Right lobe of liver (tissue), 6 donors: ENCODE results near the gene HOXA3. TPM values are rescaled to one million over a fixed set of nuclear protein-coding genes. Genes with fewer than 3 reads are reported as not detected.

Experiments
- ATAC-seq, 4 donors: fragments of 200-7000 bp; cut with Tn5 transposase; one replicate each; pipeline ENCODE4 v1.9.1; 2020; ENCODE audit warnings: mild to moderate bottlenecking in 4 of 4, moderate library complexity in 4 of 4
- DNase-seq, 3 donors: peaks; one replicate each; pipeline ENCODE4 v3.0.0-alpha.2; 2020
- H3K27ac ChIP-seq, 3 donors: fragments of 200-600 bp; one replicate each; pipeline ENCODE4 v1.8.0; 2022
- H3K27me3 ChIP-seq, 2 donors: fragments of 200-600 bp; one replicate each; pipeline ENCODE4 v1.8.0; 2022
- H3K36me3 ChIP-seq, 4 donors: fragments of 200-600 bp; sonication (generic) in 1 of 4; one replicate each; pipeline versions ENCODE4 v1.5.1 to v1.8.0; 2017 to 2022; ENCODE audit warnings: control low read depth in 1 of 4
- H3K4me1 ChIP-seq, 4 donors: fragments of 200-600 bp; sonication (generic) in 1 of 4; one replicate each; pipeline versions ENCODE4 v1.5.1 to v1.8.0; 2017 to 2022; ENCODE audit warnings: control low read depth in 1 of 4
- H3K4me3 ChIP-seq, 3 donors: fragments of 200-600 bp; one replicate each; pipeline ENCODE4 v1.8.0; 2022
- H3K9me3 ChIP-seq, 4 donors: fragments of 200-600 bp; sonication (generic) in 1 of 4; one replicate each; pipeline versions ENCODE4 v1.5.1 to v1.8.0; 2017 to 2022; ENCODE audit warnings: control low read depth in 1 of 4
- CTCF ChIP-seq, 4 donors: fragments of 200-600 bp in 3 of 4; fragments of 450-650 bp in 1 of 4; IDR thresholded peaks; one replicate each; pipeline versions ENCODE4 v1.5.1 to v1.8.0; 2016 to 2022; ENCODE audit warnings: antibody characterized with exemption in 4 of 4, mild to moderate bottlenecking in 2 of 4
- POLR2A ChIP-seq: fragments of 450-650 bp; IDR thresholded peaks from one replicate; pipeline ENCODE4 v1.6.1; 2017; ENCODE audit warnings: antibody characterized with exemption, mild to moderate bottlenecking
- whole genome bisulfite sequencing: methylation state at CpG from one replicate; pipeline ENCODE4 v1.1.6; 2018; ENCODE audit warnings: low coverage, low lambda C conversion rate; ENCODE audit not compliant: insufficient coverage; ENCODE audit errors: missing lambda C conversion rate; 5-methylcytosine and 5-hydroxymethylcytosine counted together
- intact Hi-C, 2 donors: fragments of 100-400 bp; cut with DNase I; formaldehyde crosslinking; loops; one replicate each; pipeline versions ENCODE4 v1.11.2 to v1.14.1; 2022
- total RNA-seq, 6 experiments: library from RNA; depleted of rRNA in 2 of 6; stranded (reverse); fragments of >200 nt in 2 of 6; fragmentation: NEBNext Ultra II Directional in 3 of 6; extraction: Animal tissue kit (Norgen Biotek cat#: 25700) in 3 of 6; gene quantifications; one replicate each; pipeline versions ENCODE4 v1.1.0 to v1.2.4, GENCODE V29; 2016 to 2023
- donor health status: DM: no; HTN: yes; CAD: no.
- donor health status: DM: no; HTN: no; CAD: no.
- donor health status: DM: no; HTN: no; CAD: no.
- donor health status: DM: no; HTN: yes; CAD: no.
- donor health status: DM: no; HTN: yes; CAD: no.

HOXA3 gene
- total RNA-seq, 6 experiments from 2014 or later = 0.17 to 0.26 (median 0.25) TPM; not detected in 2

- no peak overlapping the region for H3K27ac ChIP-seq
- ATAC-seq (no peak), DNase-seq (peak in 1 of 3 donors; percentile 54)
- H3K9me3 ChIP-seq = no peaks in the 10 kb centered on the region
- 6% methylated on average over 35 of the region's 50 CpGs for WGBS
- intact Hi-C loops = loop anchor here in 1 of 2 donors (10.0 kb wide), 1 partner anchor 72 kb away; the partner anchor contains the start of gene HOXA1
- no peaks in the 10 kb centered on the region for H3K4me1 ChIP-seq
- H3K36me3 ChIP-seq = no peaks in the 10 kb centered on the region
- no peak overlapping the region for H3K4me3 ChIP-seq
- H3K27me3 ChIP-seq = peaks cover 35 to 85% of the 10 kb centered on the region in 2 donors
- TF ChIP-seq CTCF (IDR thresholded peaks at IDR 0.05) (no peak), POLR2A (no peak)
These were observed 14.4 kb upstream of the HOXA3 start for GRCh38 chr7:27166531-27167505.

- intact Hi-C loops = loop anchor here in 1 of 2 donors (10.0 kb wide), 1 partner anchor 71 kb away; the partner anchor contains the start of gene HOXA1
- Histone ChIP-seq H3K27me3 (peaks cover 34 to 77% of the 10 kb centered on the region in 2 donors), H3K4me1 (peaks cover 0 to 3% (median 0%) of the 10 kb centered on the region in 4 donors), H3K27ac (no peak overlapping the region), H3K9me3 (no peaks in the 10 kb centered on the region), H3K36me3 (no peaks in the 10 kb centered on the region), H3K4me3 (no peak overlapping the region)
- TF ChIP-seq POLR2A (no peak), CTCF (IDR thresholded peaks at IDR 0.05) (no peak)
- DNase-seq (peak in 1 of 3 donors; percentile 52), ATAC-seq (no peak)
- WGBS = 10% methylated on average over 23 of the region's 46 CpGs
These were observed 13.7 kb upstream of the HOXA3 start for GRCh38 chr7:27165996-27166530.

GRCh38 chr7:27165089-27165995 is 13.0 kb upstream of the HOXA3 start, which contains the start of gene HOXA9:
Gene HOXA9, minus strand, starts transcription at chr7:27165537. Its CDS starts 80 bp downstream, at chr7:27165457.
- ATAC-seq = peak in 1 of 4 donors; percentile 6
- peak in 1 of 3 donors; percentile 65 for DNase-seq
- Histone ChIP-seq H3K9me3 (no peaks in the 10 kb centered on the region), H3K4me3 (peak within 1 kb of the TSS in 1 of 3 donors; percentile 17), H3K4me1 (peaks cover 0 to 10% (median 3%) of the 10 kb centered on the region in 4 donors), H3K27me3 (peaks cover 30 to 72% of the 10 kb centered on the region in 2 donors), H3K27ac (no peak within 1 kb of the TSS), H3K36me3 (no peaks in the 10 kb centered on the region)
- intact Hi-C loops = loop anchor here in 1 of 2 donors (10.0 kb wide), 1 partner anchor 71 kb away; the partner anchor contains the start of gene HOXA1
- TF ChIP-seq CTCF (IDR thresholded peaks at IDR 0.05) = no peak
- no peak for TF ChIP-seq POLR2A
- WGBS = 6% methylated on average over 22 of the region's 82 CpGs
